Fibroblast of mammary gland (primary cell): ENCODE data around the gene OVOL2.

Experiments used
- DNase-seq: peaks from one replicate; pipeline ENCODE4 v3.0.0-alpha.2; 2010; ENCODE audit warnings: low read depth
- H3K4me3 ChIP-seq: 2 replicates; pipeline ENCODE4 v1.5.1; 2011; ENCODE audit warnings: low read depth, mild to moderate bottlenecking, low read length, moderate library complexity; ENCODE audit not compliant: control insufficient read depth
- TF ChIP-seq, protein P1 (sequence below): conservative IDR thresholded peaks from 2 replicates; pipeline ENCODE4 v1.5.1; 2011; ENCODE audit warnings: low read depth, low read length, inconsistent platforms; ENCODE audit not compliant: control insufficient read depth, insufficient read depth

The OVOL2 gene

GRCh38 chr20:17992224-17992637 is 65.5 kb downstream of the OVOL2 start:
- TF ChIP-seq, protein P1, sequence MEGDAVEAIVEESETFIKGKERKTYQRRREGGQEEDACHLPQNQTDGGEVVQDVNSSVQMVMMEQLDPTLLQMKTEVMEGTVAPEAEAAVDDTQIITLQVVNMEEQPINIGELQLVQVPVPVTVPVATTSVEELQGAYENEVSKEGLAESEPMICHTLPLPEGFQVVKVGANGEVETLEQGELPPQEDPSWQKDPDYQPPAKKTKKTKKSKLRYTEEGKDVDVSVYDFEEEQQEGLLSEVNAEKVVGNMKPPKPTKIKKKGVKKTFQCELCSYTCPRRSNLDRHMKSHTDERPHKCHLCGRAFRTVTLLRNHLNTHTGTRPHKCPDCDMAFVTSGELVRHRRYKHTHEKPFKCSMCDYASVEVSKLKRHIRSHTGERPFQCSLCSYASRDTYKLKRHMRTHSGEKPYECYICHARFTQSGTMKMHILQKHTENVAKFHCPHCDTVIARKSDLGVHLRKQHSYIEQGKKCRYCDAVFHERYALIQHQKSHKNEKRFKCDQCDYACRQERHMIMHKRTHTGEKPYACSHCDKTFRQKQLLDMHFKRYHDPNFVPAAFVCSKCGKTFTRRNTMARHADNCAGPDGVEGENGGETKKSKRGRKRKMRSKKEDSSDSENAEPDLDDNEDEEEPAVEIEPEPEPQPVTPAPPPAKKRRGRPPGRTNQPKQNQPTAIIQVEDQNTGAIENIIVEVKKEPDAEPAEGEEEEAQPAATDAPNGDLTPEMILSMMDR, result no peak
- no peak overlapping the region for H3K4me3 ChIP-seq
- no peak for DNase-seq

GRCh38 chr20:17990278-17990972 is 67.3 kb downstream of the OVOL2 start:
- H3K4me3 ChIP-seq, result no peak overlapping the region
- TF ChIP-seq, protein P1, result no peak
- DNase-seq, result no peak

DNA sequence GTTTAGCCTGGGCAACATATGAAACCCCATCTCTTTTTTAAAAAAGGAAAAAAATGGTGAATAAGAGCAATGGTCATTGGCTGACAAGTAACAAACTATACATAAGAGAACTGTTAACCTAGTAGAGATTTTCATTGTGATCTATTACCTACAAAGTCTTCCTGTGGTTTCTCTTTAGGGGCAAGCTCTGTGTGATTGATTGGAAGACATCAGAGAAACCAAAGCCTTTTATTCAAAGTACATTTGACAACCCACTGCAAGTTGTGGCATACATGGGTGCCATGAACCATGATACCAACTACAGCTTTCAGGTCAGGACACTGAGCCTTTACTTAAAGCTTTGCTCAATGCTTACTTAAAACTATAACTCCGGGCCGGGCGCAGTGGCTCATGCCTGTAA is 69.7 kb downstream of the OVOL2 start:
- TF ChIP-seq, protein P1, result no peak

DNA sequence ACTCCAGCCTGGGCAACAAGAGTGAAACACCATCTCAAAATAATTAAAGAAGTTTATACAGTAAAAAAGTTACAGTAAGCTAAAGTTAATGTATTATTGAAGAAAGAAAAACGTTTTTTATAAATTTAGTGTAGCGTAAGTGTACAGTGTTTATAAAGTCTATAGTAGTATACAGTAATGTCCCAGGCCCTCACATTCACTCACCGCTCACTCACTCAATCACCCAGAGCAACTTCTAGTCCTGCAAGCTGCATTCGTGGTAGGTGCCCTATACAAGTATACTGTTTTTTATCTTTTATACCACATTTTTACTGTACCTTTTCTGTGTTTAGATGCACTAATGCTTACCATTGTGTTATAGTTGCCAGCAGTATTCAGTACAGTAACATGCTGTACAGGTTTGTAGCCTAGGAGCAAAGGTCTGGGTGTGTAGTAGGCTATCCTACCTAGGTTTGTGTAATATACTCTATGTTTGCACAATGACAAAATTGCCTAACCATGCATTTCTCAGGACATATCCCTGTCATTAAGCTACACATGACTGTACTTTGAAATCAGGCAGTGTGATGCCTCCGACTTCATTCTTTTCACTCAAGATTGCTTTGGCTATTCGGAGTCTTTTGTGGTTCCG is 72.2 kb downstream of the OVOL2 start:
- no peak overlapping the region for H3K4me3 ChIP-seq
- TF ChIP-seq, protein P1, result no peak
- DNase-seq, result no peak

More for the DNA sequence above, 69.7 kb downstream of the OVOL2 start:
- DNase-seq, result no peak
- no peak overlapping the region for H3K4me3 ChIP-seq

- H3K4me3 ChIP-seq, result no peak overlapping the region
- TF ChIP-seq, protein P1, result no peak
- DNase-seq, result no peak
Measured at GRCh38 chr20:17976305-17976704, 81.4 kb downstream of the OVOL2 start.
